COR-L47 (cell line): ENCODE measurements around the gene FXYD7.
"Not testable (repeated sequence)": the region's sequence is repeated elsewhere in the genome, so short reads cannot be mapped to it uniquely, and the experiment has no call there.

ENCODE experiments used
- DNase-seq: peaks from one replicate; lab custom pipeline; 2025; lab: John Stamatoyannopoulos, UW

Gene FXYD7

GRCh38 chr19:35166100-35167063, 23.3 kb downstream of the FXYD7 start:
- DNase-seq = no peak

GRCh38 chr19:35167251-35168119, 24.4 kb downstream of the FXYD7 start:
- DNase-seq = no peak

GRCh38 chr19:35168196-35168595, 25.1 kb downstream of the FXYD7 start:
- no peak for DNase-seq

GRCh38 chr19:35169221-35169995, 26.4 kb downstream of the FXYD7 start:
- no peak for DNase-seq

GRCh38 chr19:35170359-35171061, 27.5 kb downstream of the FXYD7 start:
- DNase-seq = no peak

GRCh38 chr19:35171730-35172129, 28.7 kb downstream of the FXYD7 start:
- DNase-seq = no peak

- no peak for DNase-seq
Measured at GRCh38 chr19:35174226-35174625, 31.2 kb downstream of the FXYD7 start.

- DNase-seq = no peak
Measured at GRCh38 chr19:35176181-35176570, 33.1 kb downstream of the FXYD7 start.

- no peak for DNase-seq
Measured at GRCh38 chr19:35177377-35178274, 34.6 kb downstream of the FXYD7 start.

GRCh38 chr19:35178701-35179100, 35.6 kb downstream of the FXYD7 start:
- no peak for DNase-seq

GRCh38 chr19:35179830-35180229, 36.8 kb downstream of the FXYD7 start:
- DNase-seq = no peak

GRCh38 chr19:35181387-35181786, 38.3 kb downstream of the FXYD7 start:
- DNase-seq = no peak

GRCh38 chr19:35184267-35184666, 41.2 kb downstream of the FXYD7 start:
- no peak for DNase-seq

- DNase-seq = no peak
Measured at GRCh38 chr19:35184884-35185283, 41.8 kb downstream of the FXYD7 start.

- no peak for DNase-seq
Measured at GRCh38 chr19:35194012-35194984, 51.2 kb downstream of the FXYD7 start.

- DNase-seq = no peak
Measured at GRCh38 chr19:35195830-35196229, 52.8 kb downstream of the FXYD7 start.

GRCh38 chr19:35196861-35197260, 53.8 kb downstream of the FXYD7 start:
- not testable (repeated sequence) for DNase-seq

- DNase-seq = no peak
Measured at GRCh38 chr19:35199481-35199880, 56.4 kb downstream of the FXYD7 start.
